K562 (cell line): ENCODE data around the gene KIF21A. TPM values are rescaled to one million over a fixed set of nuclear protein-coding genes. Genes with fewer than 3 reads are reported as not detected.

Source experiments
- ASH1L ChIP-seq: fragments of 450-650 bp; IDR thresholded peaks from 2 replicates; pipeline ENCODE4 v1.6.1; 2018; ENCODE audit warnings: borderline replicate concordance, mild to moderate bottlenecking, low read depth; ENCODE audit not compliant: partially characterized antibody
- CBFA2T3 ChIP-seq: fragments of 450-650 bp; IDR thresholded peaks from 2 replicates; pipeline ENCODE4 v1.6.1; 2017
- CTCF ChIP-seq, 3 experiments: IDR thresholded peaks in 2 of 3; conservative IDR thresholded peaks in 1 of 3; 2 replicates each; pipeline ENCODE4 v1.5.1; 2011 to 2012; ENCODE audit warnings: low read length in 3 of 3, mild to moderate bottlenecking in 3 of 3, control low read depth in 2 of 3, improper control_type of control experiment in 1 of 3, inconsistent platforms in 1 of 3, low read depth in 1 of 3, mixed read lengths in 1 of 3, moderate library complexity in 1 of 3; ENCODE audit not compliant: insufficient read depth in 2 of 3
- DLX4 ChIP-seq: fragments of 250-450 bp; sonication (Bioruptor Pico); IDR thresholded peaks from 2 replicates; pipeline ENCODE4 v1.6.1; 2021; ENCODE audit warnings: mild to moderate bottlenecking
- HDGF ChIP-seq: fragments of 450-650 bp; IDR thresholded peaks from 2 replicates; pipeline ENCODE4 v1.6.1; 2016
- HINFP ChIP-seq: fragments of 450-650 bp; conservative IDR thresholded peaks from 2 replicates; pipeline ENCODE4 v1.6.1; 2016; ENCODE audit warnings: missing genetic modification characterization, low read depth, mild to moderate bottlenecking, control low read depth, missing compliant biosample characterization
- KLF6 ChIP-seq: fragments of 250-450 bp; sonication (Bioruptor Pico); IDR thresholded peaks from 2 replicates; pipeline ENCODE4 v1.4.0; 2020; ENCODE audit warnings: mild to moderate bottlenecking, moderate library complexity, borderline replicate concordance
- NEUROD1 ChIP-seq: fragments of 150-350 bp; IDR thresholded peaks from 2 replicates; pipeline ENCODE4 v1.6.1; 2014; ENCODE audit warnings: borderline replicate concordance, low read length, low read depth; ENCODE audit not compliant: partially characterized antibody
- PKNOX1 ChIP-seq: fragments of 450-650 bp; IDR thresholded peaks from 2 replicates; pipeline ENCODE4 v1.6.1; 2016
- PTRF ChIP-seq: fragments of 450-650 bp; IDR thresholded peaks from 2 replicates; pipeline ENCODE4 v1.6.1; 2016; ENCODE audit warnings: mild to moderate bottlenecking, missing genetic modification characterization, missing compliant biosample characterization
- RAD21 ChIP-seq, 2 experiments: fragments of 250-450 bp in 1 of 2; fragments of 450-650 bp in 1 of 2; sonication (Bioruptor Pico) in 1 of 2; formaldehyde crosslinking in 1 of 2; IDR thresholded peaks in 1 of 2; conservative IDR thresholded peaks in 1 of 2; 2 replicates each; pipeline versions ENCODE4 v1.4.0 to v1.8.0; 2020 to 2022; ENCODE audit warnings: mild to moderate bottlenecking in 2 of 2, moderate library complexity in 1 of 2
- ZNF23 ChIP-seq: fragments of 250-450 bp; sonication (Bioruptor Pico); IDR thresholded peaks from 2 replicates; pipeline ENCODE4 v1.4.0; 2020; ENCODE audit warnings: mild to moderate bottlenecking
- ZNF318 ChIP-seq, 2 experiments: fragments of 450-650 bp; IDR thresholded peaks; 2 replicates each; pipeline ENCODE4 v1.6.1; 2016; ENCODE audit warnings: mild to moderate bottlenecking in 2 of 2, borderline replicate concordance in 1 of 2, low read depth in 1 of 2, moderate library complexity in 1 of 2
- ZNF57 ChIP-seq: fragments of 450-650 bp; formaldehyde crosslinking; IDR thresholded peaks from 2 replicates; pipeline ENCODE4 v1.4.0; 2020; ENCODE audit warnings: mild to moderate bottlenecking, moderate library complexity
- polyA plus RNA-seq, 8 experiments: library from polyadenylated mRNA; depleted of rRNA in 4 of 8; stranded (reverse) in 5 of 8; unstranded in 3 of 8; fragments of >200 nt; fragmentation: Nextera tagmentation in 2 of 8; fragmentation: Illumina TruSeq in 1 of 8; extraction: Ambion mirVana in 2 of 8; extraction: Trizol in 1 of 8; gene quantifications; 2 replicates each; pipeline versions ENCODE4 v1.2.1 to v1.2.3, GENCODE V29; 2011 to 2014; ENCODE audit warnings: inconsistent platforms in 1 of 8, missing spikeins in 1 of 8
- total RNA-seq, 7 experiments: library from RNA; depleted of rRNA in 6 of 7; stranded (reverse); fragments of >200 nt in 6 of 7; fragmentation: Illumina TruSeq in 2 of 7; extraction: Trizol in 2 of 7; gene quantifications; 2 replicates each; pipeline versions ENCODE4 v1.2.1 to v1.2.3, GENCODE V29; 2011 to 2021; ENCODE audit warnings: low replicate concordance in 1 of 7

The KIF21A gene
- total and polyA plus RNA-seq, 9 of the 15 experiments (the other 6 are each of a cell fraction or from before 2014, with no cell fraction given): 17.7 to 45.0 (median 30.3) TPM

- no peak for TF ChIP-seq CTCF (IDR thresholded peaks at IDR 0.05 in 2 of 3, conservative IDR thresholded peaks at IDR 0.05 in 1 of 3; ENCODE audit: insufficient read depth in 2 of 3, low read depth in 1 of 3, low read length in 3 of 3)
- no peak for TF ChIP-seq ZNF318 (IDR thresholded peaks at IDR 0.05; ENCODE audit: borderline replicate concordance in 1 of 2, low read depth in 1 of 2)
- TF ChIP-seq NEUROD1: no peak
- no peak for TF ChIP-seq PKNOX1
- TF ChIP-seq HDGF: peak; percentile 60; the same call in 1 of the 2 replicates
- no peak for TF ChIP-seq RAD21 (CRISPR knock-in tag; conservative IDR thresholded peaks at IDR 0.05 in 1 of 2, IDR thresholded peaks at IDR 0.05 in 1 of 2)
- no peak for TF ChIP-seq DLX4 (CRISPR knock-in tag)
- TF ChIP-seq ZNF23: no peak
- no peak for TF ChIP-seq ZNF57 (CRISPR knock-in tag)
- TF ChIP-seq KLF6 (CRISPR knock-in tag): no peak
- TF ChIP-seq HINFP (tag): no peak
- no peak for TF ChIP-seq PTRF
- TF ChIP-seq CBFA2T3: no peak
- peak; percentile 33 for TF ChIP-seq ASH1L
These were observed 2.1 kb downstream of the KIF21A start (continued) for GRCh38 chr12:39440781-39441180.
